Brain microvascular endothelial cell (primary cell): ENCODE measurements around the gene IP6K1.

Experiments
- DNase-seq: peaks from one replicate; pipeline ENCODE4 v3.0.0-alpha.2; 2020
- H3K27ac ChIP-seq: fragments of 250-450 bp; sonication (Bioruptor Pico); 2 replicates; pipeline ENCODE4 v1.5.1; 2020; ENCODE audit warnings: mild to moderate bottlenecking, moderate library complexity
- H3K27me3 ChIP-seq: fragments of 250-450 bp; sonication (Bioruptor Pico); replicated peaks from 2 replicates; pipeline ENCODE4 v1.5.1; 2020; ENCODE audit warnings: mild to moderate bottlenecking
- H3K36me3 ChIP-seq: fragments of 250-450 bp; sonication (Bioruptor Pico); replicated peaks from 2 replicates; pipeline ENCODE4 v1.5.1; 2020; ENCODE audit warnings: mild to moderate bottlenecking
- H3K4me3 ChIP-seq: 2 replicates; pipeline ENCODE4 v1.5.1; 2011; ENCODE audit warnings: low read depth, mild to moderate bottlenecking, control low read depth, low read length, moderate library complexity
- in situ Hi-C: cut with HindIII; loops from 2 replicates; pipeline ENCODE4 v1.10.0; 2017; ENCODE audit warnings: low sequenced_read_pairs, low pct_ligation_motif_present
- TF ChIP-seq, protein P1 (sequence below): IDR thresholded peaks from 2 replicates; pipeline ENCODE4 v1.5.1; 2011; ENCODE audit warnings: low read depth, mild to moderate bottlenecking, moderate library complexity, low read length, control low read depth, inconsistent platforms; ENCODE audit errors: missing control alignments

The IP6K1 gene

DNA sequence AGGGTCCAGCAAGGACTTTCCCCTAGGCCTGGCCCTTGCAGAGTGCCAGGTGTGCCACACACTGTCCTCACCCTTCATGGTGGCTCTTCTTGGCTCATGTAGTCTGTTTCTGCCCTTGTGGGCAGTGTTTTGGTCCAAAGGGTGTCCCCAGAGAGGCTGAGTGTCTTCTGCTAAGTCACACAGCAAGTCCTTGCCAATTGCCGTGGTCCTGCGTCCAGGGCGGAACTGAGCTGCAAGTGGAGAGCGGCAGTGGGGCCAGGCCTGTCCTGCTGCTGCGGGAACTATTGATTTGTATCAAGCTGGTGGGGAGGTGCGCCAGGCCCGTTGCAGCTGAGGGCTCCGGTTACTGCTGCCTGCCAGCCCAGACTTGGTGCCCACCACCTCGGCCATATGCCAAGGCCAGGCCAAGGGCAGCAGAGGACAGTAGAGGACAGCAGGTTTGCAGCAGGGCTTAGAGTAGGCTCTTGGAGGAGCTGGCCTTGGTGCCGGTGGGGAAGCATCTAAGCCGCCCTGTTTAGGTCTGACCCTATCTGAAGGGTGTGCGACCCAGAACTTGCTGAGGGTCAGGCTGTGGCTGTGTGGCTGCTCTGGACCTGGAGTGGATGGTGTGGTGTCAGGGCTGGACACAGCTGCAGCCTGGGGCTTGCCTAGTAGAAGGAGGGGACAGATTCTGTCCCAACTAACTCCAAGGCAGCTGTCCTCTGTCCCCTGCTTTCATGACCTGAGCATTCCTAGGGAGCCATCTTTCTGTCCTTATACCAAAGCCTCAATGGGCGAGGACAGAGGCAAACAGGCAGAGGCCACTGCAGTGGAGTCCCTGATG is 71.4 kb downstream of the IP6K1 start:
- in situ Hi-C loops = no loop called here
- TF ChIP-seq, protein P1, sequence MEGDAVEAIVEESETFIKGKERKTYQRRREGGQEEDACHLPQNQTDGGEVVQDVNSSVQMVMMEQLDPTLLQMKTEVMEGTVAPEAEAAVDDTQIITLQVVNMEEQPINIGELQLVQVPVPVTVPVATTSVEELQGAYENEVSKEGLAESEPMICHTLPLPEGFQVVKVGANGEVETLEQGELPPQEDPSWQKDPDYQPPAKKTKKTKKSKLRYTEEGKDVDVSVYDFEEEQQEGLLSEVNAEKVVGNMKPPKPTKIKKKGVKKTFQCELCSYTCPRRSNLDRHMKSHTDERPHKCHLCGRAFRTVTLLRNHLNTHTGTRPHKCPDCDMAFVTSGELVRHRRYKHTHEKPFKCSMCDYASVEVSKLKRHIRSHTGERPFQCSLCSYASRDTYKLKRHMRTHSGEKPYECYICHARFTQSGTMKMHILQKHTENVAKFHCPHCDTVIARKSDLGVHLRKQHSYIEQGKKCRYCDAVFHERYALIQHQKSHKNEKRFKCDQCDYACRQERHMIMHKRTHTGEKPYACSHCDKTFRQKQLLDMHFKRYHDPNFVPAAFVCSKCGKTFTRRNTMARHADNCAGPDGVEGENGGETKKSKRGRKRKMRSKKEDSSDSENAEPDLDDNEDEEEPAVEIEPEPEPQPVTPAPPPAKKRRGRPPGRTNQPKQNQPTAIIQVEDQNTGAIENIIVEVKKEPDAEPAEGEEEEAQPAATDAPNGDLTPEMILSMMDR = no peak
- no peaks in the 10 kb centered on the region for H3K27me3 ChIP-seq
- H3K36me3 ChIP-seq = no peaks in the 10 kb centered on the region
- DNase-seq = no peak
- H3K27ac ChIP-seq = no peak overlapping the region
- no peak overlapping the region for H3K4me3 ChIP-seq

GRCh38 chr3:49713336-49714105 is 72.8 kb downstream of the IP6K1 start:
- TF ChIP-seq, protein P1 = no peak
- in situ Hi-C loops = no loop called here
- Histone ChIP-seq H3K27ac (no peak overlapping the region), H3K4me3 (no peak overlapping the region), H3K27me3 (no peaks in the 10 kb centered on the region), H3K36me3 (no peaks in the 10 kb centered on the region)
- no peak for DNase-seq

GRCh38 chr3:49712631-49713317 is 73.6 kb downstream of the IP6K1 start:
- TF ChIP-seq, protein P1 = peak; percentile 9
- Histone ChIP-seq H3K4me3 (no peak overlapping the region), H3K36me3 (no peaks in the 10 kb centered on the region), H3K27ac (no peak overlapping the region), H3K27me3 (no peaks in the 10 kb centered on the region)
- DNase-seq = no peak
- in situ Hi-C loops = no loop called here

- TF ChIP-seq, protein P1 = no peak
- in situ Hi-C loops = no loop called here
- Histone ChIP-seq H3K27me3 (no peaks in the 10 kb centered on the region), H3K27ac (no peak overlapping the region), H3K36me3 (no peaks in the 10 kb centered on the region), H3K4me3 (no peak overlapping the region)
- no peak for DNase-seq
These were observed 74.2 kb downstream of the IP6K1 start for GRCh38 chr3:49712166-49712565.

GRCh38 chr3:49711489-49711888 is 74.9 kb downstream of the IP6K1 start:
- in situ Hi-C loops = no loop called here
- Histone ChIP-seq H3K27ac (no peak overlapping the region), H3K4me3 (no peak overlapping the region), H3K27me3 (no peaks in the 10 kb centered on the region), H3K36me3 (no peaks in the 10 kb centered on the region)
- TF ChIP-seq, protein P1 = no peak
- DNase-seq = no peak
